Activated CD4-positive, alpha-beta T cell treated with anti-CD3 and anti-CD28 coated beads, Interleukin-2, amount 50 U/mL, for 48 hours (primary cell): ENCODE measurements around the gene ST6GALNAC1.

Experiments
- DNase-seq, 2 experiments: peaks; one replicate each; pipeline ENCODE4 v3.0.0-alpha.2; 2020

Gene ST6GALNAC1

GRCh38 chr17:76575570-76575969 is 68.0 kb downstream of the ST6GALNAC1 start:
- no peak for DNase-seq
